ENCODE results near the gene NT5M.

DNA sequence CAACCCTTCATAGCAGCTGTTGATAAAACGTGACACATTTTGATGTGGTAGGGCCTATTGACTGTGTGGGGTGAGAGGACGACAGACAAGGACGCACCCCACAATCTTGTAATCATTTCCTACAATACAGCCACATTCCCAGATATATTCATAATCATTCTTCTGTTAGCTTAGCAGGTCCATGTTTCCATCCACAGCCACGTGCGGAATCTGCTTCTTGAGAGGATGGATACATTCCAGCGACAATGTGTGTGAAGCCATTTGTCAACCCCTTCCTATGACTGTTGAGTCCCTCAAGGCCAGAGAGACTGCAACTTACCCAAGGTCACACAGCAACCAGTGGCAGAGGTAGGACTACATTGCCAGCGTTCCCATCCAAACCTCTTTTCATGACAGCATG lies 13.5 kb upstream of the NT5M start:
- TF ChIP-seq, protein P1, sequence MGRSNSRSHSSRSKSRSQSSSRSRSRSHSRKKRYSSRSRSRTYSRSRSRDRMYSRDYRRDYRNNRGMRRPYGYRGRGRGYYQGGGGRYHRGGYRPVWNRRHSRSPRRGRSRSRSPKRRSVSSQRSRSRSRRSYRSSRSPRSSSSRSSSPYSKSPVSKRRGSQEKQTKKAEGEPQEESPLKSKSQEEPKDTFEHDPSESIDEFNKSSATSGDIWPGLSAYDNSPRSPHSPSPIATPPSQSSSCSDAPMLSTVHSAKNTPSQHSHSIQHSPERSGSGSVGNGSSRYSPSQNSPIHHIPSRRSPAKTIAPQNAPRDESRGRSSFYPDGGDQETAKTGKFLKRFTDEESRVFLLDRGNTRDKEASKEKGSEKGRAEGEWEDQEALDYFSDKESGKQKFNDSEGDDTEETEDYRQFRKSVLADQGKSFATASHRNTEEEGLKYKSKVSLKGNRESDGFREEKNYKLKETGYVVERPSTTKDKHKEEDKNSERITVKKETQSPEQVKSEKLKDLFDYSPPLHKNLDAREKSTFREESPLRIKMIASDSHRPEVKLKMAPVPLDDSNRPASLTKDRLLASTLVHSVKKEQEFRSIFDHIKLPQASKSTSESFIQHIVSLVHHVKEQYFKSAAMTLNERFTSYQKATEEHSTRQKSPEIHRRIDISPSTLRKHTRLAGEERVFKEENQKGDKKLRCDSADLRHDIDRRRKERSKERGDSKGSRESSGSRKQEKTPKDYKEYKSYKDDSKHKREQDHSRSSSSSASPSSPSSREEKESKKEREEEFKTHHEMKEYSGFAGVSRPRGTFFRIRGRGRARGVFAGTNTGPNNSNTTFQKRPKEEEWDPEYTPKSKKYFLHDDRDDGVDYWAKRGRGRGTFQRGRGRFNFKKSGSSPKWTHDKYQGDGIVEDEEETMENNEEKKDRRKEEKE (IDR thresholded peaks at IDR 0.05; ENCODE audit: borderline replicate concordance in 1 of 2, control insufficient read depth in 1 of 2, low read depth in 2 of 2, low read length in 1 of 2), result no peak
- TF ChIP-seq, protein P2, sequence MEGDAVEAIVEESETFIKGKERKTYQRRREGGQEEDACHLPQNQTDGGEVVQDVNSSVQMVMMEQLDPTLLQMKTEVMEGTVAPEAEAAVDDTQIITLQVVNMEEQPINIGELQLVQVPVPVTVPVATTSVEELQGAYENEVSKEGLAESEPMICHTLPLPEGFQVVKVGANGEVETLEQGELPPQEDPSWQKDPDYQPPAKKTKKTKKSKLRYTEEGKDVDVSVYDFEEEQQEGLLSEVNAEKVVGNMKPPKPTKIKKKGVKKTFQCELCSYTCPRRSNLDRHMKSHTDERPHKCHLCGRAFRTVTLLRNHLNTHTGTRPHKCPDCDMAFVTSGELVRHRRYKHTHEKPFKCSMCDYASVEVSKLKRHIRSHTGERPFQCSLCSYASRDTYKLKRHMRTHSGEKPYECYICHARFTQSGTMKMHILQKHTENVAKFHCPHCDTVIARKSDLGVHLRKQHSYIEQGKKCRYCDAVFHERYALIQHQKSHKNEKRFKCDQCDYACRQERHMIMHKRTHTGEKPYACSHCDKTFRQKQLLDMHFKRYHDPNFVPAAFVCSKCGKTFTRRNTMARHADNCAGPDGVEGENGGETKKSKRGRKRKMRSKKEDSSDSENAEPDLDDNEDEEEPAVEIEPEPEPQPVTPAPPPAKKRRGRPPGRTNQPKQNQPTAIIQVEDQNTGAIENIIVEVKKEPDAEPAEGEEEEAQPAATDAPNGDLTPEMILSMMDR (IDR thresholded peaks at IDR 0.05 in 2 of 3, conservative IDR thresholded peaks at IDR 0.05 in 1 of 3; ENCODE audit: insufficient read depth in 2 of 3, low read depth in 1 of 3, low read length in 3 of 3), result no peak
- no peak for TF ChIP-seq KLF16 (IDR thresholded peaks at IDR 0.05)
- TF ChIP-seq MAFK (IDR thresholded peaks at IDR 0.05; ENCODE audit: low read length), result no peak
- TF ChIP-seq, protein P3, sequence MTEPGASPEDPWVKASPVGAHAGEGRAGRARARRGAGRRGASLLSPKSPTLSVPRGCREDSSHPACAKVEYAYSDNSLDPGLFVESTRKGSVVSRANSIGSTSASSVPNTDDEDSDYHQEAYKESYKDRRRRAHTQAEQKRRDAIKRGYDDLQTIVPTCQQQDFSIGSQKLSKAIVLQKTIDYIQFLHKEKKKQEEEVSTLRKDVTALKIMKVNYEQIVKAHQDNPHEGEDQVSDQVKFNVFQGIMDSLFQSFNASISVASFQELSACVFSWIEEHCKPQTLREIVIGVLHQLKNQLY (CRISPR knock-in tag; conservative IDR thresholded peaks at IDR 0.05), result no peak

All from K562 (cell line).